Epithelial cell of esophagus (primary cell): ENCODE results near the gene SLC26A11.

Experiments used
- DNase-seq: peaks from one replicate; pipeline ENCODE4 v3.0.0; 2010; ENCODE audit warnings: low read depth
- H3K4me3 ChIP-seq: 2 replicates; pipeline ENCODE4 v1.5.1; 2011; ENCODE audit warnings: mild to moderate bottlenecking, low read length, control low read depth
- TF ChIP-seq, protein P1 (sequence below): IDR thresholded peaks from 2 replicates; pipeline ENCODE4 v1.5.1; 2011; ENCODE audit warnings: low read depth, mild to moderate bottlenecking, low read length, control low read depth, inconsistent platforms; ENCODE audit not compliant: insufficient read depth; ENCODE audit errors: missing control alignments

Gene SLC26A11

DNA sequence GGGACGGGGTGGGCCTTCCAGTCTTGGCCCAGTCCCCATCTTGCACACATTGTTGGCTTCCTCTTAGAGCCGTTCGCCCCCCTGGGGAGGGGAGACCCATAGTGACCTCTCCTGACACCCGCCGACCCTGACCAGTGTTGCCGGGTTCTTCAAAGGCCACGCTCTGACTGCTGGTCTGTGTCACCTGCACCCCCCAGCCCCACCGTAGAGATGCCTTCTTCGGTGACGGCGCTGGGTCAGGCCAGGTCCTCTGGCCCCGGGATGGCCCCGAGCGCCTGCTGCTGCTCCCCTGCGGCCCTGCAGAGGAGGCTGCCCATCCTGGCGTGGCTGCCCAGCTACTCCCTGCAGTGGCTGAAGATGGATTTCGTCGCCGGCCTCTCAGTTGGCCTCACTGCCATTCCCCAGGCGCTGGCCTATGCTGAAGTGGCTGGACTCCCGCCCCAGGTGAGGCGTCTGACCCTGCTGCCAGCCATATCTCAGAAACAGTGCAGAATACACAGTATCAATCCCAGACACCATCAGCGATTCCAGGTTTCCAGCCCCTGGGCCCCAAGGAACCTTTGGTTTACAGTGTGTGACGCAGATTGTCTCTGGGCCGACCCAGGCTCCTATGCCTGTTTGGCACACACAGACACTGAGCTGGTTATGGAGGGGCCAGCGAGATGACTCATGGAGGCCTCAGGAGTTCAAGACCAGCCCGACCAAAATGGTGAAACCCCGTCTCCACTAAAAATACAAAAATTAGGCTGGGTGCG lies 1.3 kb downstream of the SLC26A11 start:
- DNase-seq: no peak
- H3K4me3 ChIP-seq: no peak overlapping the region
- TF ChIP-seq, protein P1, sequence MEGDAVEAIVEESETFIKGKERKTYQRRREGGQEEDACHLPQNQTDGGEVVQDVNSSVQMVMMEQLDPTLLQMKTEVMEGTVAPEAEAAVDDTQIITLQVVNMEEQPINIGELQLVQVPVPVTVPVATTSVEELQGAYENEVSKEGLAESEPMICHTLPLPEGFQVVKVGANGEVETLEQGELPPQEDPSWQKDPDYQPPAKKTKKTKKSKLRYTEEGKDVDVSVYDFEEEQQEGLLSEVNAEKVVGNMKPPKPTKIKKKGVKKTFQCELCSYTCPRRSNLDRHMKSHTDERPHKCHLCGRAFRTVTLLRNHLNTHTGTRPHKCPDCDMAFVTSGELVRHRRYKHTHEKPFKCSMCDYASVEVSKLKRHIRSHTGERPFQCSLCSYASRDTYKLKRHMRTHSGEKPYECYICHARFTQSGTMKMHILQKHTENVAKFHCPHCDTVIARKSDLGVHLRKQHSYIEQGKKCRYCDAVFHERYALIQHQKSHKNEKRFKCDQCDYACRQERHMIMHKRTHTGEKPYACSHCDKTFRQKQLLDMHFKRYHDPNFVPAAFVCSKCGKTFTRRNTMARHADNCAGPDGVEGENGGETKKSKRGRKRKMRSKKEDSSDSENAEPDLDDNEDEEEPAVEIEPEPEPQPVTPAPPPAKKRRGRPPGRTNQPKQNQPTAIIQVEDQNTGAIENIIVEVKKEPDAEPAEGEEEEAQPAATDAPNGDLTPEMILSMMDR: no peak

DNA sequence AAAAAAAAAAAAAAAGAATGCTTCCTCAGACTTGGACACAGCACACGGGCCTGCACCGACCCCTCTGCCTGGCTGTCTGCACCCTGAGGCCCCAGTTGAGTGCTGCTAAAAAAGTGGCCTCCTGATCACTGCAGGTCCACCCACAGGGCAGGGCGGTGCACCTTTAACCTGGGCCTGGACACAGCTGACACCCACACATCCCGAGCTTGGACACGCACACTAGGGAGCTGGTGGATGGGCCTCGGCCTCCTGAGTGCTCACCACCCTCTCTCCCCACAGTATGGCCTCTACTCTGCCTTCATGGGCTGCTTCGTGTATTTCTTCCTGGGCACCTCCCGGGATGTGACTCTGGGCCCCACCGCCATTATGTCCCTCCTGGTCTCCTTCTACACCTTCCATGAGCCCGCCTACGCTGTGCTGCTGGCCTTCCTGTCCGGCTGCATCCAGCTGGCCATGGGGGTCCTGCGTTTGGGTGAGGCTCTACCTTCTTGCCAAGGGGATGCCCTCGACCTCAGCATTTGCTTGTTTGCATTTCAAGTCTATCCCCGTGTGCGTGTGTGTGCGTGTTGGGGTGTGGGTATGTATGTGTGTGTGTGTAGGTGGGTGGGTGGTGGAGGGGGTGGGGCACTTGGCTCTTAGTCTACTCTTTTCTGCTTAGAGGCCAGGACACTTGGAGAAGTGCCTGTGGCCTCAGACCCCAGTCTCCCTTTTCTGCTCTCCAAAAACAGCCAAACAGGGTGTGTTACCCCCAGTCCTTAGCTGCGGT lies 2.3 kb downstream of the SLC26A11 start:
- TF ChIP-seq, protein P1: no peak
- H3K4me3 ChIP-seq: no peak overlapping the region

DNA sequence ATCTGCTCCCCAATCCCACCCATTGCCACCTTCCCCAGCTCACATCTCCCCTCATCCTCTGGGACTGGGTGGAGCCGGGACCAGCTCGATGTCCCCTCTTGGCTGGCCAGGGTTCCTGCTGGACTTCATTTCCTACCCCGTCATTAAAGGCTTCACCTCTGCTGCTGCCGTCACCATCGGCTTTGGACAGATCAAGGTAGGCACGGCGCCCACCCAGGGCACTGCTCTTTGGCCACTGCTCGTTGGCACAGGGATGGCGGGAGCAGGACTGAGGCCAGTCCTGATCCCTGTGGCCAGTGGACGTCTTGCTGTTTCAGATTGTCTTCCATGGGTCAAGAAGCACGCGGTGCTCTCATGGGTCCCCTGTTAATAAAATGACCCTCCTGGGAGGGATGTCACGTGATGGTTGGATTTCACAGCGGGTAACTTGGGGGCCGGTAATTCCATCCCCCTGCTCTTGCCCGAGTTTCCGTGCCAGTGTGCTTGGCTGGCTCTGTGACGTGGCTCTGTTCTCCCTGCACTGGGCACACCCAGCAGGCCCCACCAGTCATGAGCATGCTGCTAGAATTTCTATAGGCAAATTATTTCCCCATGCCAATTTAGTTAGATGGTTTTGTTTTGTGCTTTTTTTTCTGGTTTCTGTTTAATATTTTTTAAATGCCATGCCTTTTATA lies 3.1 kb downstream of the SLC26A11 start:
- no peak for DNase-seq
- H3K4me3 ChIP-seq: no peak overlapping the region
- TF ChIP-seq, protein P1: no peak

More for the DNA sequence above, 2.3 kb downstream of the SLC26A11 start:
- no peak for DNase-seq

DNA sequence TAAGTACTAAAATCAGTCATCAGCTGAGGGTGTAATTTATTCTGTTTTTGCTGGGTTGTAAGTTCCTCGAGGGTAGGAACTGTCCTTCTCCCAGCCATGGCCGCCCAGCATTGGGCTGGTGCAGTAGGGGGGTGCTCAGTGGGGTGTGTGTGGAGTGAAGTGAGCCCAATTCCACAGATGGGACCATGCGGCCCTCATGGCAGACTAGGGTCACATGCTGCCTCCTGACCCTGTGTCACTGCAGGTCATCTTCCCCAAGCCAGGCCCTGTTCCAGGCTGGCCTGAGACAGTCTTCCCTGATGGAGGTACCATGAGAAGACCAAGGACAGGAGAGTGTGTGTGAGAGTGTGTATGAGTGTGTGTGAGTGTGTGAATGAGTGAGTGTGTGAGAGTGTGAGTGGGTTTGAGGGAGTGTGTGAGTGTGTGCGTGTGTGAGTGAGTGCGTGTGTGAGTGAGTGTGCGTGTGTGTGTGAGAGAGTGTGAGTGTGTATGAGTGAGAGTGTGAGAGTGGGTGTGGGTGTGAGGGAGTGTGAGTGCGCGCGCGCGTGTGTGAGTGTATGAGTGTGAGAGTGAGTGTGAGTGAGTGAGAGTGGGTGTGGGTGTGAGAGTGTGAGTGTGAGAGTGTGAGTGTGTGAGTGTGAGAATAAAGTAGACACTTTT lies 3.7 kb downstream of the SLC26A11 start:
- DNase-seq: no peak
- TF ChIP-seq, protein P1: no peak
- no peak overlapping the region for H3K4me3 ChIP-seq

DNA sequence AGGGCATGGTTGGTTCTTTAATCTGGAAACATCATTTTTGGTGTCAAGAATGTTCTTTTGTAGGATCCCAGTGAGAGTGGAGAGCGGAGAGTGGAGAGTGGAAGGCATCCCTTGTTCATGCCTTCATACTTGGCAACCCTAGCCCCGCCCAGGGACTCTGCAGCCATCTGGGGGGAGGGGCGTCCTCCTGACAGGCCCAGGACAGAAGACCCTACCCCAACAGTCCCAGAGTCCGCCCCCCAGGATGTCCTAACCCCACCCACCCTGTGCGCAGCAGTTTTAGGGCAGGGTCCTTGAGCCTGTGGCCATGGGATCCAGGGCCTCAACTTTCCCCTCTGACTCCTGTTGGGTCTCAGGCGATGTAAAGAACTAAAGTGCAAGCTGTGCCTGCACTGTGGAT lies 4.5 kb downstream of the SLC26A11 start:
- no peak for DNase-seq
- TF ChIP-seq, protein P1: no peak
- H3K4me3 ChIP-seq: no peak overlapping the region

DNA sequence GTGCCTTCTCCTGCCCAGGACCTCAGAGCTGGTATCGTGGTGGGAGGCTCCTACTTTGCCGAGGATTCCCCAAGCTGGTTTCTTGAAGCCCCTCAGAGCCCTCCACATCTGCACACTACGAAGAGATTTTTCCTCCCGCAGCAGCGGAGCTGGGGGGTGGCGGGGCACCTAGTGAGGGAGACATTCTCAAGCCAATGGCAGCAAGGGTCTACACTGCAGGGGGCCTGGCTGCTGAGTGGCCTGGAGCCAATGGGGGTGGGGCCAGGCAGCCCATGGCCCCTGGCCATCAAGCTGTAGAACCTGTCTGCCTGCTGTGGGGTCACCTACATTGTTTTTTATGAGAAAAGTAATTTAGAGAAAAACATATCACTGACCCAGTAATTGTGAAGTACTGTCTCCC lies 5.0 kb downstream of the SLC26A11 start:
- no peak for DNase-seq
- H3K4me3 ChIP-seq: no peak overlapping the region
- TF ChIP-seq, protein P1: no peak
